Suprapubic skin (tissue), 4 donors: ENCODE results near the gene RBMS3.

Experiments used
- CTCF ChIP-seq, 2 donors: fragments of 200-600 bp in 1 of 2; fragments of 450-650 bp in 1 of 2; sonication (generic) in 1 of 2; IDR thresholded peaks; one replicate each; pipeline ENCODE4 v1.5.1; 2016 to 2019; ENCODE audit warnings: antibody characterized with exemption in 2 of 2, mild to moderate bottlenecking in 1 of 2, moderate library complexity in 1 of 2
- EP300 ChIP-seq: sonication (generic); formaldehyde crosslinking; IDR thresholded peaks from one replicate; pipeline ENCODE4 v1.6.1; 2017; ENCODE audit warnings: antibody characterized with exemption
- POLR2A ChIP-seq, 2 donors: fragments of 450-650 bp; IDR thresholded peaks; one replicate each; pipeline ENCODE4 v1.6.1; 2017; ENCODE audit warnings: antibody characterized with exemption in 2 of 2, mild to moderate bottlenecking in 2 of 2, moderate library complexity in 2 of 2
- POLR2AphosphoS5 ChIP-seq, 3 donors: sonication (generic); formaldehyde crosslinking; IDR thresholded peaks; one replicate each; pipeline ENCODE4 v1.6.1; 2017; ENCODE audit warnings: antibody characterized with exemption in 3 of 3

DNA sequence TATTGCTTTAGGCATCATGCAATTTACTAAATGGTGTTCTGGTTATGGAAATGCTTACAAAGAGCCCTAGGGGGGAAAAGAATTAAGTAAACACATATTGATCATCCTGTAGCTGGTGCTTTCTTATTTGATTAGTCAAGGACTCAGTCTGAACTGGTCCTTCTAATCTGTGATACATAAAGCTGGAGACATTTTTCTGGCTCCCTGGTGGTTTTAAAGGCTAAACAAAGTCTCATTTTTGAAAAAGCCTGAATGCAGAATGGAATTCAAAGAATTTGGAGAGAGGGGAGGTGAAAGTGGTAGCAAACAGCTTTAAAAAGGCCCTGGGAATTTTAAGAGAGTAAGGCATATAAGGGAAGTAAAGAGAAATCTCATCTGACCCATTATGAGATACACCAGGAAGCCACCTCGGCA is 149.7 kb downstream of the RBMS3 start:
- TF ChIP-seq CTCF (IDR thresholded peaks at IDR 0.05), result no peak
- no peak for TF ChIP-seq POLR2A (IDR thresholded peaks at IDR 0.05)
- TF ChIP-seq POLR2AphosphoS5 (IDR thresholded peaks at IDR 0.05), result no peak
- no peak for TF ChIP-seq EP300
